NCI-H1417 treated with DMSO at 0.1 percent for 48 hours (cell line): ENCODE results near the gene SHISA4.
"Not testable (repeated sequence)": the region's sequence is repeated elsewhere in the genome, so short reads cannot be mapped to it uniquely, and the experiment has no call there.

Experiments used
- DNase-seq: peaks from one replicate; lab custom pipeline; 2025; lab: John Stamatoyannopoulos, UW

The SHISA4 gene

GRCh38 chr1:201888282-201889089 is at the start of gene SHISA4:
SHISA4 (plus strand) TSS chr1:201888898; CDS start chr1:201888995, 97 bp downstream.
- DNase-seq: peak; percentile 5

GRCh38 chr1:201839089-201839488 is 49.6 kb upstream of the SHISA4 start:
- not testable (repeated sequence) for DNase-seq

GRCh38 chr1:201840055-201840454 is 48.6 kb upstream of the SHISA4 start:
- no peak for DNase-seq

- no peak for DNase-seq
These were observed 48.2 kb upstream of the SHISA4 start for GRCh38 chr1:201840490-201840889.

GRCh38 chr1:201841265-201841912 is 47.3 kb upstream of the SHISA4 start:
- DNase-seq: no peak

- no peak for DNase-seq
These were observed 46.1 kb upstream of the SHISA4 start for GRCh38 chr1:201842472-201843027.

- no peak for DNase-seq
These were observed 43.2 kb upstream of the SHISA4 start for GRCh38 chr1:201845331-201846083.

GRCh38 chr1:201847150-201847549 is 41.5 kb upstream of the SHISA4 start:
- no peak for DNase-seq

GRCh38 chr1:201848230-201848629 is 40.5 kb upstream of the SHISA4 start:
- no peak for DNase-seq

- no peak for DNase-seq
These were observed 39.2 kb upstream of the SHISA4 start for GRCh38 chr1:201849372-201850052.

GRCh38 chr1:201850053-201850397 is 38.7 kb upstream of the SHISA4 start:
- DNase-seq: no peak

- no peak for DNase-seq
These were observed 36.7 kb upstream of the SHISA4 start for GRCh38 chr1:201851949-201852348.

GRCh38 chr1:201856722-201857121 is 32.0 kb upstream of the SHISA4 start:
- DNase-seq: not testable (repeated sequence)

- no peak for DNase-seq
These were observed 29.3 kb upstream of the SHISA4 start for GRCh38 chr1:201859424-201859823.

- DNase-seq: no peak
These were observed 27.2 kb upstream of the SHISA4 start for GRCh38 chr1:201861448-201861847.

- DNase-seq: no peak
These were observed 18.3 kb upstream of the SHISA4 start for GRCh38 chr1:201870397-201870796.

- no peak for DNase-seq
These were observed 14.0 kb upstream of the SHISA4 start for GRCh38 chr1:201874672-201875071.

- DNase-seq: no peak
These were observed 12.4 kb upstream of the SHISA4 start for GRCh38 chr1:201876148-201876818.

- no peak for DNase-seq
These were observed 10.8 kb upstream of the SHISA4 start for GRCh38 chr1:201877877-201878401.

- no peak for DNase-seq
These were observed 7.6 kb upstream of the SHISA4 start for GRCh38 chr1:201880928-201881571.

- DNase-seq: no peak
These were observed 7.1 kb upstream of the SHISA4 start for GRCh38 chr1:201881617-201882016.
